BLaER1 treated with 17β-estradiol and CSF1 and Interleukin-3, amounts not matched to agents 10 nM and 100 nM (cell line): ENCODE data around the gene PSMA7.
"Not testable (repeated sequence)": the region's sequence is repeated elsewhere in the genome, so short reads cannot be mapped to it uniquely, and the experiment has no call there.

Experiments
- H3K27ac ChIP-seq, 11 experiments: shearing (Covaris generic); formaldehyde crosslinking; 2 replicates each; pipeline ENCODE4 v1.8.1; 2022
- H3K27me3 ChIP-seq, 11 experiments: shearing (Covaris generic); formaldehyde crosslinking; 2 replicates each; pipeline ENCODE4 v1.8.1; 2022
- H3K36me3 ChIP-seq, 11 experiments: shearing (Covaris generic); formaldehyde crosslinking; 2 replicates each; pipeline ENCODE4 v1.8.1; 2022
- H3K4me1 ChIP-seq, 10 experiments: shearing (Covaris generic); formaldehyde crosslinking; 2 replicates each; pipeline ENCODE4 v1.8.1; 2022
- H3K4me2 ChIP-seq, 11 experiments: shearing (Covaris generic); formaldehyde crosslinking; 2 replicates each; pipeline ENCODE4 v1.8.1; 2022
- H3K4me3 ChIP-seq, 10 experiments: shearing (Covaris generic); formaldehyde crosslinking; 2 replicates each; pipeline ENCODE4 v1.8.1; 2022
- H3K9ac ChIP-seq, 11 experiments: shearing (Covaris generic); formaldehyde crosslinking; 2 replicates each; pipeline ENCODE4 v1.8.1; 2022
- H3K9me3 ChIP-seq, 11 experiments: shearing (Covaris generic); formaldehyde crosslinking; replicated peaks in 1 of 11; 2 replicates each; pipeline ENCODE4 v1.8.1; 2022
- H4K20me1 ChIP-seq, 11 experiments: shearing (Covaris generic); formaldehyde crosslinking; 2 replicates each; pipeline ENCODE4 v1.8.1; 2022
- Cebpa-rat ChIP-seq, 11 experiments: shearing (Covaris generic); IDR thresholded peaks; 2 replicates each; pipeline ENCODE4 v1.8.1; 2022

PSMA7 gene

DNA sequence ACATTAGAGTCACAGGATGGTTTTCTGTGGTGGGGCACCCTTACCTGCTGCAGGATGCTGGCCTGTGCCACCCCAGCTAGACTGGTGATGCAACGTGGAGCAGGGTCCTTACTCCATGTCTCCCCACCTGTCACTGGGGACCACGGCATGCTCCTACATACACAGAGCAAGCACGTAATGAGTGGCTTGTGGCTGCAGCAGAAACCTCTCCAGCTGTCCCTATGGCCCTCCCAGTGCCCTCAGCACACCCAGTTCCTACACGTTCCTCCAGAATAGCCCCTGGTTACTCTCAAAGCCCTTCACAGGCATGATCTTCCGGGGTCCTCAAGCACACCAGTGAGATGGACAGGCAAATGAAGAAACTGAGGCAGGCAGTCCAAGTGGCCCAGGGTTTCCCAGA, 24.1 kb downstream of the PSMA7 start:
- no peak overlapping the region for H3K27ac ChIP-seq
- H3K27me3 ChIP-seq: no peaks in the 10 kb centered on the region
- H3K36me3 ChIP-seq: peaks cover 0 to 2% (median 0%) of the 10 kb centered on the region in 11 experiments; a peak in 5 of 22 replicates
- H3K4me1 ChIP-seq: peaks cover 20 to 64% (median 54%) of the 10 kb centered on the region in 10 experiments
- H3K9ac ChIP-seq: no peak overlapping the region
- H3K9me3 ChIP-seq: peaks cover 13 to 36% (median 22%) of the 10 kb centered on the region in 11 experiments
- no peak overlapping the region for H3K4me3 ChIP-seq
- TF ChIP-seq Cebpa-rat (IDR thresholded peaks at IDR 0.05): no peak
- H4K20me1 ChIP-seq: peaks cover 12 to 17% (median 13%) of the 10 kb centered on the region in 11 experiments
- peak overlapping the region in 7 of 11 experiments; percentile 78 to 88 (median 84); a peak in 13 of 22 replicates for H3K4me2 ChIP-seq

DNA sequence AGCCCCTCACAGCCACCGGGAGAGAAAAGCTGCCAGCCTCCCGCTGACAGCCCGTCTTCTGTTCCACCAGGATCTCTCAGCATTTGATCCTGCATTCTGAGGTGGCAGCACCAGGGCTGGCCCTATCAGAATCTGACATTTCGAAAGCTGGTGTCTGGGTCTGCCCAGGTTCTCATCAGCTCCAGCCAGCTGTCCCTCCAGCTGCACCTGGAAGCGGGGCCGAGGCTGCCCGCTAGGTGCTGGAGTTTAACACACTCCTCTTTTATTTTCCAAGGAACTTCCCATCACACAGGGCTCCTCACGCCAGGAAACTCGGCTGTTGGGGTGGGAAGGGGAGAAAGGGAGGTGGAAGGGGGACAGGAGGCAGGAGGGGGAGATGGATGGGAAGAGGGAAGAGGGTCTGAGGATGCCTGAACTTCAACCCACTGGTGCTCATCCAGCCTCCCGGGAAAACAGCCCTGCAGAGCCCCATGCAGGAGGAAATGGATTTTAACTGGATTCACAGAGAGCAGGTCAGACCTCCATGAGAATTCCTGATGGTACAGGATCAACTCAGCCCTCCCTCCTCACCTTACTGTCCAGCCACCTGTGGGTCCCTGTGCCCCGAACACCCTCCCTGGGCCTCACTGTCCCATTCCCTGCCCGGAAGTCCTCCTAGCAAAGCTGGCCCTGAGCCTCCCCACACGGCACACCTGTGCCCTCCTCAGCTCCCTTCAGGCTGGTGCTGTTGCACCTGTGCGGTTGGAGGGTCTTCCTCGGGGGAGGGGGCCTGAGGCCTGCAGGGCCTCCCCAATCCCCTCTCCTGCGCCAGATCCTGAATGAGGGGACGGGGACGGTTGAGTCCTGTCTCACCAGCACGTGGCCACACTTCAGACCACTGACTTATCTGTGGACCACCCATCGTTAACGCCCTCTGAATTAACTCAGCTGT, 24.8 kb downstream of the PSMA7 start:
- Histone ChIP-seq H3K4me1 (peaks cover 13 to 57% (median 47%) of the 10 kb centered on the region in 10 experiments), H3K27me3 (no peaks in the 10 kb centered on the region), H4K20me1 (peaks cover 5 to 10% (median 6%) of the 10 kb centered on the region in 11 experiments; a peak in 21 of 22 replicates), H3K4me3 (no peak overlapping the region), H3K9ac (peak overlapping the region in 5 of 11 experiments; percentile 4 to 63 (median 33); a peak in 4 of 22 replicates), H3K27ac (peak overlapping the region in 1 of 11 experiments; percentile 8; a peak in 2 of 22 replicates), H3K4me2 (peak overlapping the region in 10 of 11 experiments; percentile 39 to 88 (median 84); a peak in 20 of 22 replicates), H3K36me3 (0 out of 22 replicates have a peak, but pooled peaks cover 0 to 4% (median 0%) of the 10 kb centered on the region in 11 experiments), H3K9me3 (peaks cover 20 to 43% (median 29%) of the 10 kb centered on the region in 11 experiments)
- no peak for TF ChIP-seq Cebpa-rat (IDR thresholded peaks at IDR 0.05)

DNA sequence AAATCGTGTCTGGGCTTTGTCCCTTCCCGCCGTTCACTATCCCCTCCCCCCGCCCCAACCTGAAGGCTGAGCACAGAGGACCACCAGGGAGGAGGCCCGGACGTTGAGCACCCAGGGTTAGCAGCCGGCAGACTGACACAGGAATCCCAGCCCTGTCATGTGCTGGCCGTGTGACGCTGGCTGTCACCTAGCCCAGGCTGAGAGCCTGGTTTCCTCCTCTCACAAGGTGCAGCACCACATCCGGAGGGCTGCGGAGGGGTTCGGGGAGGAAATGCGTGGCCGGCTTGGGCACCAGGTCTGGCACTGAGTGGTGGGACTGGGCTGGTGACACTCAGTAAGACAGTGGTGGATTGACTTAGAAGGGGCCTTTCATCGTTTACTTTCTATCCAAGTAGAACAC, 25.5 kb downstream of the PSMA7 start:
- H3K27ac ChIP-seq: peak overlapping the region in 1 of 11 experiments; percentile 8; a peak in 2 of 22 replicates
- H3K4me1 ChIP-seq: peaks cover 13 to 53% (median 44%) of the 10 kb centered on the region in 10 experiments
- no peak for TF ChIP-seq Cebpa-rat (IDR thresholded peaks at IDR 0.05)
- peak overlapping the region; percentile 38 to 86 (median 75) for H3K4me2 ChIP-seq
- no peak overlapping the region for H3K4me3 ChIP-seq
- H3K27me3 ChIP-seq: no peaks in the 10 kb centered on the region
- H3K36me3 ChIP-seq: peaks cover 0 to 10% (median 0%) of the 10 kb centered on the region in 11 experiments; a peak in 1 of 22 replicates
- peaks cover 0 to 2% (median 0%) of the 10 kb centered on the region in 11 experiments; a peak in 1 of 22 replicates for H4K20me1 ChIP-seq
- H3K9ac ChIP-seq: peak overlapping the region in 5 of 11 experiments; percentile 4 to 63 (median 33); a peak in 5 of 22 replicates
- peaks cover 27 to 50% (median 36%) of the 10 kb centered on the region in 11 experiments for H3K9me3 ChIP-seq

DNA sequence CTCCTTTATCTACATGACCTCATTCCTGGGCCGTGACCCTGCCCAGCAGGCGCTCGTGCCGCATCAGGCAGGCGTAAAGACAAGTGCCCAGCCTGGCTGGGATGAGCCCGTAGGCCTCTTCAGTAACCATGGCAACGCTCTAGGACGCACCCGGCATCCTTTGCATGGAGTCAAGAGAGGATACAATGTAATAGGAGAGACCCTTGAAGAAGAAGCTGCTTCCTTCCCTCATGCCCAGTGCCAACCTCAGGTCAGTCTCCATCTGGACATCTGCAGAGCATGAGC, 25.9 kb downstream of the PSMA7 start:
- H3K9ac ChIP-seq: peak overlapping the region in 4 of 11 experiments; percentile 28 to 63 (median 42); a peak in 3 of 22 replicates
- no peaks in the 10 kb centered on the region for H4K20me1 ChIP-seq
- no peak for TF ChIP-seq Cebpa-rat (IDR thresholded peaks at IDR 0.05)
- H3K4me3 ChIP-seq: no peak overlapping the region
- peaks cover 31 to 54% (median 40%) of the 10 kb centered on the region in 11 experiments for H3K9me3 ChIP-seq
- peaks cover 0 to 10% (median 0%) of the 10 kb centered on the region in 11 experiments; a peak in 1 of 22 replicates for H3K36me3 ChIP-seq
- H3K4me2 ChIP-seq: peak overlapping the region; percentile 38 to 86 (median 75)
- no peaks in the 10 kb centered on the region for H3K27me3 ChIP-seq
- H3K27ac ChIP-seq: no peak overlapping the region
- peaks cover 13 to 53% (median 44%) of the 10 kb centered on the region in 10 experiments for H3K4me1 ChIP-seq

DNA sequence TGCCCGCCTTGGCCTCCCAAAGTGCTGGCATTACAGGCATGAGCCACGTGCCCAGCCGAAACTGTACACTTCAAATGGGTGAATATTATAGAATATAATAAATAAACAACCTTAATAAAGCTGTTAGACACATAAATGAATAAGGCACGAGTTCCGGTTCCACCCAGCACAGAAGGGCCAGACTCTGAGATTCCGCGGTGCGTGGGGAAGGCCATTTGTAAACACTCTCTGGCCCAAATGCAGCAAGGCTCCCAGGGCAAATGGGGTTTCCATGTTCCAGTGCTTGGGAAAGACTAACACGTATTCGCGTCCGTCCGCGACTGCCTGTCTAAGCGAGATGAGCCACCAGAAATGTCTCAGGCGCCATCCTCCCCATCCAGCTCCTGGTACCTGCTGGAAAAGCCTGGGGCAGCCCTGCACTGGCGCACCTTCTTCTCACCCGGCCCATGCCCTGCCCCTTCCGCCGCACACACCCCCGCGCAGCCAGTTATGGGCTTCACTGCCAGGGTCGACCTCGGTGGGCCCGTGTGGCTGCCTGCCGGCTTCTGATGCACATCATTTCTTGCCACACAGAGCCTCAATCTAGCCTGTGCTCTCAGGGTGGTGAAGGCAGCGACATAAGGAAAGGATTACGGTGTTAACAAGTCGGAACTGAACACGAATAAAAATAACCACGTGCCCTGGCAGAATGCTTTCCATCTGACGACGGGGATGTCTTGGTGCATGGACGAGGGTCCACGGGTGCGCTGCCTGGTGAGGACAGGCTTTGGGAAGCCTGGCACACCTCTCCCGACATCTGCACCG, 26.4 kb downstream of the PSMA7 start:
- no peak for TF ChIP-seq Cebpa-rat (IDR thresholded peaks at IDR 0.05)
- peak overlapping the region in 9 of 11 experiments; percentile 50 to 86 (median 78); a peak in 16 of 22 replicates for H3K4me2 ChIP-seq
- peaks cover 0 to 10% (median 0%) of the 10 kb centered on the region in 11 experiments; a peak in 1 of 22 replicates for H3K36me3 ChIP-seq
- no peaks in the 10 kb centered on the region for H4K20me1 ChIP-seq
- peaks cover 13 to 53% (median 44%) of the 10 kb centered on the region in 10 experiments for H3K4me1 ChIP-seq
- H3K27me3 ChIP-seq: no peaks in the 10 kb centered on the region
- no peak overlapping the region for H3K27ac ChIP-seq
- H3K9me3 ChIP-seq: peaks cover 36 to 59% (median 45%) of the 10 kb centered on the region in 11 experiments
- no peak overlapping the region for H3K4me3 ChIP-seq
- H3K9ac ChIP-seq: peak overlapping the region in 1 of 11 experiments; percentile 63; a peak in 1 of 22 replicates

DNA sequence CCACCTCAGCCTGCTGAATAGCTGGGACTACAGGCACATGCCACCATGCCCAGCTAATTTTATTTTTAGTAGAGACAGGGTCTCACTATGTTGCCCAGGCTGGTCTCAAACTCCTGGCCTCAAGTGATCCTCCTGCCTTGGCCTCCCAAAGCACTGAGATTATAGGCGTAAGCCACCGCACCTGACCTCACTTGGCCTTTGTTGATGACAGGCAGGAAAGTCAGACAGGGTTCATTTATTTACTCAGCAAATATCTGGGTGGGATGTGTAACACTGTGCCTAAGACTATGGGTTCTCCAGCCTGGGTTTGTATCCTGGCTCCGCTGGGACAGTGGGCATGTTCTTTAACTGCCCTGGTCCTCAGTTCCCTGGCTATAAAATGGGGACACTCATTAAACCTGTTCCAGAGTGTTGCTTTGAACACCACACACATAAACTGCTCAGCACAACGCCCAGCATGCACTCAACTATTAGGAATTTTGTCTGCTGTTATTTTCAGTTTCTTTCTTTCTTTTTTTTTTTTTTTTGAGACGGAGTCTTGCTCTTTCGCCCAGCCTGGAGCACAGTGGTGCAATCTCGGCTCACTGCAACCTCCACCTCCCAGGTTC, 27.3 kb downstream of the PSMA7 start:
- not testable (repeated sequence) for H3K9ac ChIP-seq, H4K20me1 ChIP-seq, H3K4me2 ChIP-seq, H3K27me3 ChIP-seq, H3K4me3 ChIP-seq, H3K27ac ChIP-seq
- Histone ChIP-seq H3K9me3 (peaks cover 45 to 68% (median 54%) of the 10 kb centered on the region in 11 experiments), H3K36me3 (peaks cover 0 to 10% (median 0%) of the 10 kb centered on the region in 11 experiments; a peak in 1 of 22 replicates), H3K4me1 (peaks cover 10 to 48% (median 40%) of the 10 kb centered on the region in 10 experiments)

DNA sequence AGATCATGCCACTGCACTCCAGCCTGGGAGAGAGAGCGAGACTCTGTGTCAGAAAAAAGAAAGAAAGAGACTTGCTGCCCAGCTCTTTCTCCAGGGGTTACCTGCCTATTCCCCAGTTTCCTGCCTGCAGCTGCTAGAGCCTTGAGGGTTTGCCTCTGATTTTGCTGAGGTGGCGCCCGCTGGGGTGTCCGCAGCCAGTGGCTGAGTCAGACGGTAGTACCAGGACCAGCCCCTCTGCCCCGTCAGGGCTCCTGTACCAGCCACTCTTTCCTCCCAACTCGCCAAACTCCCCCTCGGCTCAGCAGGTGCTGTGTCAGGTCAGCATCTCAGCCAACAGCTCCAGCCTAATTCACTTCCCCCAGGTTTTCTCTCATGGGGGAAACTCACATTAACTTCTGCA, 28.3 kb downstream of the PSMA7 start:
- Histone ChIP-seq H3K9ac (no peak overlapping the region), H3K27me3 (no peaks in the 10 kb centered on the region), H3K4me1 (peaks cover 7 to 38% (median 30%) of the 10 kb centered on the region in 10 experiments; a peak in 18 of 20 replicates), H3K36me3 (peaks cover 0 to 10% (median 0%) of the 10 kb centered on the region in 11 experiments; a peak in 1 of 22 replicates), H3K4me3 (no peak overlapping the region), H3K9me3 (peaks cover 53 to 78% (median 64%) of the 10 kb centered on the region in 11 experiments), H4K20me1 (no peaks in the 10 kb centered on the region), H3K27ac (no peak overlapping the region), H3K4me2 (peak overlapping the region in 1 of 11 experiments; percentile 28; a peak in 1 of 22 replicates)
- no peak for TF ChIP-seq Cebpa-rat (IDR thresholded peaks at IDR 0.05)

DNA sequence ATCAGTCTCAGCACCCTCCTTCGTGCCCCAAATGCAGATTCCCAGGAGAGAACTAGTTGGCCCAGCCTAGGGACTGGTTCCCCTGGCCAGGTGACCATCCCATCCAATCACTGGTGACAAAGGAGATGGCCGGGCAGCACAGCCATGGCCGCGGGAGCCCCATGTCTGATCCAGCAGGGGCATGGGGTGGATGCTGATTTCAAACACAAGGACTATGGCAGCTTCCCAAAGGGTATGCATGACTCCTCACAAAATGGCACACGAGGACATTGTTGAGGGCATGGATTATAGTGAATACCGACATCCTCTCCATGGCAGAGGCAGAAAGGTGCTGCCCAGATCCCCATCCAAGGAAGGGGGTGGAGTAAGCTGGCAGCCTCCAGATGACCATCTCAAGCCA, 30.8 kb downstream of the PSMA7 start:
- no peak for TF ChIP-seq Cebpa-rat (IDR thresholded peaks at IDR 0.05)
- peak overlapping the region in 1 of 10 experiments; percentile 10; a peak in 2 of 20 replicates for H3K4me3 ChIP-seq
- H3K27ac ChIP-seq: no peak overlapping the region
- peaks cover 79 to 100% (median 89%) of the 10 kb centered on the region in 11 experiments for H3K9me3 ChIP-seq
- no peaks in the 10 kb centered on the region for H3K27me3 ChIP-seq
- peaks cover 2 to 13% (median 4%) of the 10 kb centered on the region in 10 experiments; a peak in 17 of 20 replicates for H3K4me1 ChIP-seq
- H3K9ac ChIP-seq: no peak overlapping the region
- H3K36me3 ChIP-seq: peaks cover 0 to 12% (median 4%) of the 10 kb centered on the region in 11 experiments; a peak in 4 of 22 replicates
- no peaks in the 10 kb centered on the region for H4K20me1 ChIP-seq
- H3K4me2 ChIP-seq: no peak overlapping the region
